Gastroesophageal sphincter (tissue), 3 donors: ENCODE results near the gene NOS1AP.

Experiments used
- POLR2A ChIP-seq, 2 donors: fragments of 450-650 bp; IDR thresholded peaks; one replicate each; pipeline ENCODE4 v1.6.1; 2017; ENCODE audit warnings: antibody characterized with exemption in 2 of 2, mild to moderate bottlenecking in 2 of 2, moderate library complexity in 1 of 2
- POLR2AphosphoS5 ChIP-seq: sonication (generic); formaldehyde crosslinking; IDR thresholded peaks from one replicate; pipeline ENCODE4 v1.6.1; 2017; ENCODE audit warnings: antibody characterized with exemption
- TF ChIP-seq, protein P1 (sequence below), 4 experiments: fragments of 200-600 bp in 2 of 4; fragments of 450-650 bp in 2 of 4; sonication (generic) in 1 of 4; IDR thresholded peaks; one replicate each; pipeline ENCODE4 v1.5.1; 2017 to 2019; ENCODE audit warnings: antibody characterized with exemption in 4 of 4, mild to moderate bottlenecking in 2 of 4, moderate library complexity in 2 of 4

DNA sequence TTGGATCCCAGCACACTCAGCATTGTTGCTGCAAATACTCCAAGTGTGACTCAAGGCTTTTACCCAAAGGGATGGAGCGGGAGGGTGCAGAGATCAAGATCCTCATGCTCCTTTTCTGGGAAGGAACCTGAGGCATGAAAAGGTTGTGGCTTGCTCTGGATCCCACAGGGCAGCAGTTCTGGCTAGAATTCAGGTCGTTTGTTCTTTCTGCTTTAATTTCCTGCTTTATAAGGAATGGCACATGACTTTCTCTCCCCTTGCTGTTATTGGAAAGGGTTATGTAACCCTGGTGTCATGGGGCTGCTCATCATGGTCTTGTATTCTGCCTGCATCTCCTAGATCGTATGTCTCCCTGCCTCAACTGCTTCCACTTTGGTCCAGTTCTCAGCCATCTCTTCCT is 101.6 kb downstream of the NOS1AP start:
- TF ChIP-seq, protein P1, sequence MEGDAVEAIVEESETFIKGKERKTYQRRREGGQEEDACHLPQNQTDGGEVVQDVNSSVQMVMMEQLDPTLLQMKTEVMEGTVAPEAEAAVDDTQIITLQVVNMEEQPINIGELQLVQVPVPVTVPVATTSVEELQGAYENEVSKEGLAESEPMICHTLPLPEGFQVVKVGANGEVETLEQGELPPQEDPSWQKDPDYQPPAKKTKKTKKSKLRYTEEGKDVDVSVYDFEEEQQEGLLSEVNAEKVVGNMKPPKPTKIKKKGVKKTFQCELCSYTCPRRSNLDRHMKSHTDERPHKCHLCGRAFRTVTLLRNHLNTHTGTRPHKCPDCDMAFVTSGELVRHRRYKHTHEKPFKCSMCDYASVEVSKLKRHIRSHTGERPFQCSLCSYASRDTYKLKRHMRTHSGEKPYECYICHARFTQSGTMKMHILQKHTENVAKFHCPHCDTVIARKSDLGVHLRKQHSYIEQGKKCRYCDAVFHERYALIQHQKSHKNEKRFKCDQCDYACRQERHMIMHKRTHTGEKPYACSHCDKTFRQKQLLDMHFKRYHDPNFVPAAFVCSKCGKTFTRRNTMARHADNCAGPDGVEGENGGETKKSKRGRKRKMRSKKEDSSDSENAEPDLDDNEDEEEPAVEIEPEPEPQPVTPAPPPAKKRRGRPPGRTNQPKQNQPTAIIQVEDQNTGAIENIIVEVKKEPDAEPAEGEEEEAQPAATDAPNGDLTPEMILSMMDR (IDR thresholded peaks at IDR 0.05) = no peak
- TF ChIP-seq POLR2A (IDR thresholded peaks at IDR 0.05) = no peak
- no peak for TF ChIP-seq POLR2AphosphoS5
